GM19395 (cell line): ENCODE results near the gene ATOH1.

ENCODE experiments used
- ATAC-seq: cut with Tn5 transposase; IDR thresholded peaks from one replicate; pipeline ENCODE4 v1.9.1; 2021; ENCODE audit warnings: mild to moderate bottlenecking, moderate library complexity; ENCODE audit not compliant: unreplicated experiment

Gene ATOH1, protein sequence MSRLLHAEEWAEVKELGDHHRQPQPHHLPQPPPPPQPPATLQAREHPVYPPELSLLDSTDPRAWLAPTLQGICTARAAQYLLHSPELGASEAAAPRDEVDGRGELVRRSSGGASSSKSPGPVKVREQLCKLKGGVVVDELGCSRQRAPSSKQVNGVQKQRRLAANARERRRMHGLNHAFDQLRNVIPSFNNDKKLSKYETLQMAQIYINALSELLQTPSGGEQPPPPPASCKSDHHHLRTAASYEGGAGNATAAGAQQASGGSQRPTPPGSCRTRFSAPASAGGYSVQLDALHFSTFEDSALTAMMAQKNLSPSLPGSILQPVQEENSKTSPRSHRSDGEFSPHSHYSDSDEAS

DNA sequence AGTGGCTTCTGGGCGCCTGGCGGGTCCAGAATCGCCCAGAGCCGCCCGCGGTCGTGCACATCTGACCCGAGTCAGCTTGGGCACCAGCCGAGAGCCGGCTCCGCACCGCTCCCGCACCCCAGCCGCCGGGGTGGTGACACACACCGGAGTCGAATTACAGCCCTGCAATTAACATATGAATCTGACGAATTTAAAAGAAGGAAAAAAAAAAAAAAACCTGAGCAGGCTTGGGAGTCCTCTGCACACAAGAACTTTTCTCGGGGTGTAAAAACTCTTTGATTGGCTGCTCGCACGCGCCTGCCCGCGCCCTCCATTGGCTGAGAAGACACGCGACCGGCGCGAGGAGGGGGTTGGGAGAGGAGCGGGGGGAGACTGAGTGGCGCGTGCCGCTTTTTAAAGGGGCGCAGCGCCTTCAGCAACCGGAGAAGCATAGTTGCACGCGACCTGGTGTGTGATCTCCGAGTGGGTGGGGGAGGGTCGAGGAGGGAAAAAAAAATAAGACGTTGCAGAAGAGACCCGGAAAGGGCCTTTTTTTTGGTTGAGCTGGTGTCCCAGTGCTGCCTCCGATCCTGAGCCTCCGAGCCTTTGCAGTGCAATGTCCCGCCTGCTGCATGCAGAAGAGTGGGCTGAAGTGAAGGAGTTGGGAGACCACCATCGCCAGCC, at the start of gene ATOH1:
Gene ATOH1, plus strand, starts transcription at position 422 of the 663 bp plus-strand sequence. Its CDS starts 174 bp downstream, at position 596.
- no peak for ATAC-seq

DNA sequence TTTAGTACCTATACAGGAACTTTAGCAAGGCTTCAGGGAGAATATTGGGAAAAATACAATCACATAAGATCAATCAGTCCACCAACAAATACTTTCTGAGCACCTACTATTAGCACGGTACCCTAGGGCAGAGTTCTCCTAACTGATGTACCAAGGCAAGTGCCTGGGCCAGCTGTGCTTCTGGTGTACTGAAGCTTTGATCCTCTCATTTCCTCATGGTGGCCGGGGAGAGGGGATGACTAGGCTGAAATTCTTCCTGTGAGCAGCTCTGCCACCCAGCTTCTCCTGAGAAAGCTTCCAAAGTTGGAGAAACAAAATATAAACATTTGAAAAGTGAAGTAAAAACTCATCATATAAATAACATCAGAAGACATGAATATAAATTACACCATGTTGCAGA, 49.3 kb upstream of the ATOH1 start:
- ATAC-seq: no peak

DNA sequence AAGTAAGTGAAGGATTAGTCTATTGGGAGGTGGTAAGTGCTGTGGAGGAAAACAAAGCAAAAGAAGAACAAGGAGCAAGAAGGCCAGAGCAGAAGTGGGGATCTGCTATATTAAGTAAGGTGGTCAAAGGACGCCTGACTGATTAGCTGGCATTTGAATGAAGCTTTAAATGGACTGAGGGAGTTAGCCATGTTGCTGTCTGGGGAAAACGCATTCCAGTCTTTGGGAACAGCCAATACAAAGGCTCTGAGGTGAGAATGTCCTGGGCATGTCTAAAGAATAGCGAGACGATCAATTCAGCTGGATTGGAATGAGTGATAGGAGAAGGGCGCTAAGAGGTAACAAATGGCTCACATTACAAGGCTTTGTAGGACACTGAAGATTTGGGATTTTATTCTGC, 48.5 kb upstream of the ATOH1 start:
- no peak for ATAC-seq

DNA sequence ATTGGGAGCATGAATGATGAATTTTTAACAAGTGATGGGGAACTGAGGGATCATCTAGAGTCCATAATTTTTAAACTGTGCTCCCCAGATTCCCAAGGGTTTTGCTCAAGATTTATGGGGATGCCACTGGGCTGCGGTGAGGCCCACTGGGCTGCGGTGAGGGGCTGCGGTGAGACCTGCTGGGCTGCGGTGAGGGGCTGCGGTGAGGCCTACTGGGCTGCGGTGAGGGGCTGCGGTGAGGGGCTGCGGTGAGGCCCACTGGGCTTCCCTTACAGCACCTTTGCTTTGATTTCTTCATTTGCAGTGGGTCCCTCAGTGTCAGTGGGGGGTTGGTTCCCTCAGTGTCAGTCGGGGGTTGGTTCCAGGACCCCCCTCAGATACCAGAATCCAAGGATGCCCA, 47.4 kb upstream of the ATOH1 start:
- ATAC-seq: no peak

DNA sequence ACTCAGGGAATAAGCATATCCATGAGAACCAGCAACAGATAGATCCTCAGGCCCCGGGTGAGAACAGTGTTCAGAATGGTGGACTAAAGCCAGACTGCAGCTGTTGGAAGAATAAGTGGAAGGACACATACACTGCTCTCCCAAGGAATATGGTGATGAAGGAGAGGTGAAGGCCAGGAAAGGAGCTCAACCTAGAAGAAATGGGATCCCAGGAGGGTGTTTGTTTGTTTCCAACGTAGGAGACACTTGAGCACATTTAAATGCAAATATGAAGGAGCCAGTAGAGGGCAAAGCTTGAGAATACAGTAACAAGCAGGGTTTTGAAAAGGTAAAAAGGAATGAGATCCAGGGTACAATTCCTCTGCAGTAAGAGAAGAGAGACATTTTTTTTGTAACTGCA, 42.4 kb upstream of the ATOH1 start:
- no peak for ATAC-seq

DNA sequence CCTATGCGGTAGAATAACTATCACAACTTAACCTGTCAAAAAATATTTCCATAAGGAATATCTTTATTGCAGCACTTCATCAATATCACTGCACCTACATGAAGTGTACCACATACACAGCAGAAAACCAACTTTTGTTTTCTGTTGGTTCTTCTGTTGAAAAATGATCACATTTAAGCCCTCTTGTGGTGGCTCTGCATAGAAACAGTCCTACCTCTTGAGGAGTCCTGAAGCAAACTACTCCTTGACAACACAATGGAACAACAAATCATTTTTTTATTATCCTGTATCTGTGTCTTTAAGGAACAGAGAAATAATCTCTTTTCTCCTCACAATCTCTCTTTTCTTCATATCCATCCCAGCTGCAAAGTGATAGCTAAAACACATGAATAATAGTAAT, 39.8 kb upstream of the ATOH1 start:
- no peak for ATAC-seq

DNA sequence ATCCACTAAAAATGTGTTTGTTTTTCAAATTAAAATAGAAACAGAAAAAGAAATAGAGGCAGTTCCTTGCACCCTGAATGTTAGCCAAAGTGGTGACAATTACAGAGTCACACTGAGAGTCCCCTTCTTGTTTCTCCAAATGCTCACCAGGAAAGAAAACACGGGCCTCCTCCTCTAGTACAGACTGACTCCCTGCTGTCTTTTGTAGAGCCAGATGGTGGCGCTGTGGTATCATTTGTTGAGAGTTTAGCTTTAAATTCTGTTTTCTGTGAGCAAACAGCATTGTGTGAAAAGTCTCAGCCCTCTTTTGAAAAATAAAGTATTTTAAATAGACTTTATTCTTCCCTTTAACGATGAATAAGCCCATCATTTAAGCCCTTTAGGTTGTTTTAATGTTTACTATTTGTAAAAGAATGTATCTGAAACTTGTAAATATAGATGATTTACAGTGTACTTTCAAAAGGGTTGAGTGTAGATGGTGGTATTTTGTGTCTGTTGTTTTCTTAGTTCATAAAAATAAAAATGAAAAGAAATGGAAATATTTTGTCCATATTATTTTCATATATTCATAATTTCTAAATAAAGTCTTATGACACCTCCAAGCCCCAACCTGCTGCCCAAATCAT, 36.9 kb upstream of the ATOH1 start:
- peak; percentile 88 for ATAC-seq

DNA sequence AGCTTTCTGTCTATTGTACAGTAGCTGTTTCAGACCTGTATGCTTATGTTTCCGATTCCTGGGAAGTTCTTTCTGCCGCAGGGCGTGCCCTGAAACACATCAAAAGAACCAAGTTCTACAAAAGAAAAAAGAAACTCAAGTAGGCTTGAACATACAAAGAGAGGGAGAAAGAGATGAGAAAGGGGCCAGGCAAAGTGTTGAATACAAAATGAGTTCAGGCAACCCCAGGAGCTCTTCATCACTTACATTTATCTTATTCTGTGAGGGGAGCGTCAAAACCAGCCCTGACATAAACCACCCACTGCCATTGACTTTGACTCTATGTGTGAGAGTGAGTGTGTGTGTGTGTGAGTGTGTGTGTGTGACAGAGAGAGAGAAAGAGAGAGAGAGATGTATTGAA, 26.5 kb upstream of the ATOH1 start:
- ATAC-seq: no peak

DNA sequence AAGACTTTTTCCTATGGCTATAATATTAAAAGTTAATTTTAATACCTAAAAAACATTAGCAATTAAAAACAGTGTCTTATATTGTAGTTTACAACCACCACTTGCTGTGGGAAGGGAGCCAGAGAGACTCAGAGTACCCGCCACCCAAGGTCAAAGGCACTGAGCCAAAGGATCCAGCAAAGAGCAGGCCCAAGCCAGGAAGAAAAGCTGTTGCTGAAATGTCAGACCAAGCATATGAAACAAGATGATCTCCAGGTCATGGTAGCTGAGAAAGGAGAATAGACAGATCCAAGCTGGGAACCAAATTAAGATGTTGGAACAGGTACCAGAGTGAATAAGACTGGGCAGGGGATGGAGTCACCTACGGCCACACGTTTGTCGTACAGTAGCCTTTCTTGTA, 18.8 kb upstream of the ATOH1 start:
- ATAC-seq: no peak

DNA sequence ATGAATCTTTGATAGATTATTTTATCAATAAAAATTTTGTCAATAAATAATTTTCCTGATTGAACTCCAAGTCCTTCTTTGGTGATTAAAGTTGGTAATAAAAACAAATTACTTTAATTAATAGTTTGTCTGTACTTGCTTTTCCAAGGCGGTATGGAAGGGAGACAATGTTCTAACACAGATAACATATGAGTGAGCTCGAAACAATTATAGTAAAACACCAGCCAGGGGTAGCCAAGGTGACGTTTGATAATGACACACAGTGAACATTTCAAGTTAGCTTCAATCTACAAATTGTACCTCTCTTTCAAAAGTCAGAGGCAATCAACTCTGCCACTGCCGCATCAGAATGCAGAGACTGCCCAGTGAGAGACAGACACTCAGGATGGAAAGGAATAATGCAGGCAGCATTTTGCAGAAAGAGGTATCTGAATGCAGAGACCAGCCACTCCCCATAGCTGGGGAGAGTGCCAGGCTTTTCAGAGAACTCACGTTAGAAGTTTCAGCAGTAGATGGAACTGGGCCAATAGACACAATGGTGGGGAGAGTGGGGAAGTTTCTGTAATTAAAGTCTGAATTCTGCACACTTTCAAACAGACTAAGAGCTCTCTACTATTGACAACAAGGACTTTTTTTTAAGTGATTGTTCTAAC, 18.1 kb upstream of the ATOH1 start:
- no peak for ATAC-seq

DNA sequence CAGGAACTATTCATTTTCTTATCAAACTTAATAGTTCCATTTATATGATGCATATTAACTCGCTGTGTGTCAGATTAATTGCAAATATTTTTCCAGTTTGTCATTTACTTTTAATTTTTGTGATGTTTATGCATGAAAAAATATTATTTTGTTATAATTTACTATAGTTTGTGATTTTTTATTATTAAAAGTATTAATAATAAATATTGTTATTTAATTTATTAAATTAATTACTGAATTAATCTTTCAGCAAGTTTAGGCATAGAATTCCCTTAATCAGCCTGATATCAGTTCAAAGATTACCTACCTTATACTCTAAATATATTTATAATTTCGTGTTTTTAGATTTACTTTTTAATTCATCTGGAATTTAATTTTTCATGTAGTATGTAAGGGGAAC, 15.5 kb upstream of the ATOH1 start:
- no peak for ATAC-seq

DNA sequence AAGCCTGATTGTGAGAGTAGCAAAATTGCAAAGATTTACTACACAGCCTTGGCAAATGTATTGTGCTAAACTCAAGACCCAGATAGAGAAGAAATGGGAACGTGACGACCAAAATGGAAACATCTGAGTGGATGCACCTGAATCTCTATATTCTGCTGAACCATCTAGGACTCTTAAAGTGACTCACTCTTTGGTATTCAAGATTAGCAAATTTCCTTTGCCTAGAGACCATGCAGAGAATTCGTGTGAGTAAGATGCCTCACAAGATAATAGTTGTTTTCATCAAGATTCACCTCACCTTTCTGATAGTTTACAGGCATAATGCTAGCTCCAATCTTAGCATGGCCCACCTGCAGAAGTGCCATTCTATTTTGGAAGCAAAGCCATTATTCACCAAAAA, 14.4 kb upstream of the ATOH1 start:
- ATAC-seq: no peak

DNA sequence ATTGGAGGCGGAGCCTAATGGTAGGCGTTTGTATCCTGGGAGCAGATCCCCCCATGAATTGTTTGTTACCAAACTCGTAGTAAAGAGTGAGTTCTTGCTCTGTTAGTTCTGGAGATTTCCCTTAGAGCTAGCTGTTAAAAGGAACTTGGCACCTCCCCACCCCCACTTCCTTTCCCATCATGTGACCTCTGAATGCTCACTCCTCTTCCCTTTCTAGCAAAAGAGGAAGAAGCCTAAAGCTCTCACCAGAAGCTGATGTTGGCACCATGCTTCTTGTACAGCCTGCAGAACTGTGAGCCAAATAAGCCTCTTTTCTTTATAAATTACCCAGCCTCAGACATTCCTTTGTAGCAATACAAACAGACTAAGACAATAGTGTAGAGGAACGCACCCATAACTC, 13.8 kb upstream of the ATOH1 start:
- no peak for ATAC-seq

DNA sequence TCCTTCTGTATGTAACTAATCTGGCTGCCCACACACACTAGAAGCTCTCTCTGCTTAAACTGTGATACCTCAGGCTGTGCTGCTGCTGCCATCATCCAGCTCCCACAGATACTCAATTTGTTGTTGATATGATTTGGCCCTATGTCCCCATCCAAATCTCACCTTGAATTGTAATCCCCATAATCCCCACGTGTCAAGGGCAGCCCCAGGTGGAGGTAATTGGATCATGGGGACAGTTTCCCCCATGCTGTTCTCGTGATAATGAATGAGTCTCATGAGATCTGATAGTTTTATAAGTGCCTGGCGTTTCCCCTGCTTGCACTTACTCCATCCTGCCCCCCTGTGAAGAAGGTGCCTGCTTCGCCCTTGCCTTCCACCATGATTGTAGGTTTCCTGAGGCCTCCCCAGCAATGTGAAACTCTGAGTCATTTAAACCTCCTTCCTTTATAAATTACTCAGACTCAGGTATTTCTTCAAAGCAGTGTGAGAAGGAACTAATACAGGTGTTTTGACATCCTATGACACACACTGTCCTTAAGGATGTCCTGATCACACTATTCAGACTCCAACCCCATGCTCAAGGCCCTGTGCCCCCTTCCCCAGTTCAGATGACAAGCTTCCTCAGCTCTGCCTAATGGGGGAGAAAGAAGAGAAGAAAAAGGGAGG, 2.9 kb upstream of the ATOH1 start:
- no peak for ATAC-seq

DNA sequence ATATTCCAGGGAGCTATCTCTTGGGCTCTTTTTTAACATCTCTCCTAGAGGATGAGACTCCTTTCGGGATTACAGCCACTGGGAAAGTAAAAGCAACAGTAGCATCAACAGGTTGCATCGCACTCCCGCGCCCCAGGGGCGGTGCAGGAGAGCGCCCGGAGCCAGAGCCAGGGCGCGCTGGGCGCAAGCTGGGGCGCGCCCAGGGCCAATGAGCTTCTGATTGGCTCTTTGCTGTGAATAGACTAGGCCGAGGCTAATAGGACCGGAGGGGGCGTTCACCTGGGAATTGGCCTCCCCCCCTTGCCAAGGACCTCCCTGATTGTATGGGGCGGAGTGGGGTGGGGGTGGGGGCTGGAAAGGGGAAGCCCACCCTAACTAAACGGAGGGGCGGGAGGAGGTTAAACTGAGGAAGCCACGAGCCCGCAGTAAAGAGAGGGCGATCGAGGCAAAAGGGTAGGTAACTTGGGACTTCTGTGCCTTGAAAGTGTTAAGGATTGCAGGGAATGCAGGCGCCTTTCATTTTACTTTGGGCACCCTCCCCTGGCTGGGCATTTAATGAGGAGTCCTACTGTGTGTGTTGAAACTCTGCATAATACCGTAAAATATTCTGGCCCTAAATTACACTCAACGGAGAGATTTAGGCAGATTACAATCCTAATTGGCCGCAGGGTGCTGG, 1.1 kb upstream of the ATOH1 start:
- no peak for ATAC-seq

DNA sequence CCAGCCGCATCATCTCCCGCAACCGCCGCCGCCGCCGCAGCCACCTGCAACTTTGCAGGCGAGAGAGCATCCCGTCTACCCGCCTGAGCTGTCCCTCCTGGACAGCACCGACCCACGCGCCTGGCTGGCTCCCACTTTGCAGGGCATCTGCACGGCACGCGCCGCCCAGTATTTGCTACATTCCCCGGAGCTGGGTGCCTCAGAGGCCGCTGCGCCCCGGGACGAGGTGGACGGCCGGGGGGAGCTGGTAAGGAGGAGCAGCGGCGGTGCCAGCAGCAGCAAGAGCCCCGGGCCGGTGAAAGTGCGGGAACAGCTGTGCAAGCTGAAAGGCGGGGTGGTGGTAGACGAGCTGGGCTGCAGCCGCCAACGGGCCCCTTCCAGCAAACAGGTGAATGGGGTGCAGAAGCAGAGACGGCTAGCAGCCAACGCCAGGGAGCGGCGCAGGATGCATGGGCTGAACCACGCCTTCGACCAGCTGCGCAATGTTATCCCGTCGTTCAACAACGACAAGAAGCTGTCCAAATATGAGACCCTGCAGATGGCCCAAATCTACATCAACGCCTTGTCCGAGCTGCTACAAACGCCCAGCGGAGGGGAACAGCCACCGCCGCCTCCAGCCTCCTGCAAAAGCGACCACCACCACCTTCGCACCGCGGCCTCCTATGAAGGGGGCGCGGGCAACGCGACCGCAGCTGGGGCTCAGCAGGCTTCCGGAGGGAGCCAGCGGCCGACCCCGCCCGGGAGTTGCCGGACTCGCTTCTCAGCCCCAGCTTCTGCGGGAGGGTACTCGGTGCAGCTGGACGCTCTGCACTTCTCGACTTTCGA, 654 bp downstream of the ATOH1 start:
- ATAC-seq: no peak

DNA sequence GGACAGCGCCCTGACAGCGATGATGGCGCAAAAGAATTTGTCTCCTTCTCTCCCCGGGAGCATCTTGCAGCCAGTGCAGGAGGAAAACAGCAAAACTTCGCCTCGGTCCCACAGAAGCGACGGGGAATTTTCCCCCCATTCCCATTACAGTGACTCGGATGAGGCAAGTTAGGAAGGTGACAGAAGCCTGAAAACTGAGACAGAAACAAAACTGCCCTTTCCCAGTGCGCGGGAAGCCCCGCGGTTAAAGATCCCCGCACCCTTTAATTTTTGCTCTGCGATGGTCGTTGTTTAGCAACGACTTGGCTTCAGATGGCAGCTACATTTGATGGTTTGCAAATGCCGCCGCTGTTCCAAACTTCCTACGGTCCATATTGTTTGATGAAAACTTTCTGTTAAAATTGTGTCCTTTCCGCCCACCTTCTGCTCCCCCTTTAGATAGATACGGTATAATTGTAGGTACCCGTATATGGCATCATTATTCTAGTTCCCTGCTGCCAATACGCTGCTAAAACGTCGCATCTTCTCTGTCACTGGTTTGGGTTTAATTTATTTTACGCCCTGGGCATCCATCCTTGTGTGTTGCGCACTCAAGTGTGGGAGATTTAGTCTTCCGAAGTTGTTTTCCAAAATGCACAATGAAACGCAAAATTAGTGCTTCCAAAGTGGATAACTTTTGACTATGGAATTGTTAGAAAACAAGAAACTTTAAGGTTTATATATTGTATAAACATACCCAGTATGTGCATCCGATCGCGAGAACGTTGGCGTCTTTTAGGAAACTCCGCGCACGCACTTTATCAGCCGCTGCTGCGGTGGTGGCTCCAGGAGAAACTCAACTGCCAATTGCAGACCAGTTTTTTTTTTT, 1.5 kb downstream of the ATOH1 start:
- no peak for ATAC-seq

DNA sequence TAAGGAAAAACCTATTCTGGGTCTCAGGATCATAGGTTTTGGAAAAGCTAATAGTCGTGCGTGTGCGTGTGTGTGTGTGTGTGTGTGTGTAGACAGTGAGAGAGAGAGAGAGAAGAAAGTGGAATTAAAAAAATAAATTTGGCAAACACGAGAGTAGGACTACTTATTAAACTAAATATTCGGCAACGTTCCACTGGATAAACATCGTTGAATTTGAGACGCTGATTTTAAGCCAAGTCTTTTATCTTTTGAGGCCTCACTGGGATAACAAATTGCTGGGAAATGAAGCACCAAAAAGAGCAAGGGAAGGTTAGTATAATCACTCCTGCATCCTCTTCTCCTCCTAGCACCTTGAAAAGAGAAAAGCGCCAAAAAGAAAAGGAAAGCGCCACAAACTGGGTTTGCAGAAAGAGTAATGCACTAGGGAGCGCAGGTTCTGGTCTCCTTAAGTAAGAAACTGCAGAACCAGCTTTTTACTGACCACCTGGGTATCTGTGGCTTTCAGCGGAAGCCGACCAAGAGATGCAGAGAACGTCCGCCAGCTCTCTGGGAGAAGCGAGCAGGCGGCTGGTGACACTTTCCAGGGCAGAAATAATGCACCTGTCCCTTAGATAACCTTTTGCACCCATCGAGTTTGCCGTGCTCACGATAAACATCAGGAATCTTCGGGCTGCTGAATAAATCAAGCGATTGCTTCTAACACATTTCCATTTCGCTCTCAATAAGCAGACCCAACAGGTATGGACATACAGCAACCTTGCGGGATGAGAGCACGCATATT, 3.4 kb downstream of the ATOH1 start:
- no peak for ATAC-seq
